Naive thymus-derived CD4-positive, alpha-beta T cell (primary cell): Measurements from ENCODE around the gene LMTK2. TPM values are rescaled to one million over a fixed set of nuclear protein-coding genes. Genes with fewer than 3 reads are reported as not detected.

Experiments
- ATAC-seq: fragments of 150-1000 bp; cut with Tn5 transposase; 2 replicates; pipeline ENCODE4 v1.10.0; 2021; ENCODE audit warnings: mild to moderate bottlenecking, moderate library complexity
- CTCF ChIA-PET: fragments of 350-600 bp; sonication (Branson Sonifier 250); formaldehyde crosslinking; loops from one replicate; lab custom pipeline; 2021; ENCODE audit warnings: antibody characterized with exemption; lab: Charles Lee
- POLR2A ChIA-PET: fragments of 350-600 bp; sonication (Branson Sonifier 250); formaldehyde crosslinking; loops from one replicate; lab custom pipeline; 2021; ENCODE audit warnings: antibody characterized with exemption, inconsistent platforms; lab: Charles Lee
- DNase-seq, 9 donors: peaks; one replicate each; pipeline versions ENCODE4 v3.0.0 to v3.0.0-alpha.2; 2020 to 2022; ENCODE audit warnings: mixed read lengths in 1 of 9
- H3K27ac ChIP-seq: one replicate; pipeline ENCODE4 v1.7.0; 2013; ENCODE audit warnings: mild to moderate bottlenecking, low read depth, low read length, moderate library complexity
- H3K27me3 ChIP-seq, 2 donors: one replicate each; pipeline ENCODE4 v1.7.0; 2013; ENCODE audit warnings: low read length in 2 of 2, mild to moderate bottlenecking in 2 of 2, moderate library complexity in 2 of 2; ENCODE audit not compliant: control insufficient read depth in 2 of 2, insufficient read depth in 2 of 2
- H3K36me3 ChIP-seq, 3 experiments: 1 replicate in 2 of 3; 2 replicates in 1 of 3; pipeline ENCODE4 v1.7.0; 2013; ENCODE audit warnings: low read length in 3 of 3, mild to moderate bottlenecking in 3 of 3, moderate library complexity in 1 of 3; ENCODE audit not compliant: insufficient read depth in 3 of 3, control insufficient read depth in 2 of 3
- H3K4me1 ChIP-seq, 2 donors: one replicate each; pipeline ENCODE4 v1.7.0; 2013; ENCODE audit warnings: low read length in 2 of 2, mild to moderate bottlenecking in 2 of 2, moderate library complexity in 1 of 2; ENCODE audit not compliant: control insufficient read depth in 2 of 2, insufficient read depth in 2 of 2
- H3K4me3 ChIP-seq: 2 replicates; pipeline ENCODE4 v1.7.0; 2013; ENCODE audit warnings: mild to moderate bottlenecking, low read length
- H3K9me3 ChIP-seq, 3 experiments: 1 replicate in 2 of 3; 2 replicates in 1 of 3; pipeline ENCODE4 v1.7.0; 2013; ENCODE audit warnings: low read length in 3 of 3; ENCODE audit not compliant: control insufficient read depth in 2 of 3
- H3K27ac Mint-ChIP-seq, 9 donors: one replicate each; pipeline ENCODE4 v1.8.0; 2020 to 2022; ENCODE audit warnings: mixed read lengths in 9 of 9, mild to moderate bottlenecking in 8 of 9, moderate library complexity in 5 of 9, inconsistent platforms in 2 of 9
- H3K27me3 Mint-ChIP-seq, 5 donors: one replicate each; pipeline ENCODE4 v1.8.0; 2021 to 2022; ENCODE audit warnings: mixed read lengths in 5 of 5, mild to moderate bottlenecking in 1 of 5
- H3K36me3 Mint-ChIP-seq, 5 donors: one replicate each; pipeline ENCODE4 v1.8.0; 2020 to 2022; ENCODE audit warnings: mixed read lengths in 5 of 5, mild to moderate bottlenecking in 3 of 5, inconsistent platforms in 1 of 5
- H3K4me1 Mint-ChIP-seq, 7 donors: one replicate each; pipeline ENCODE4 v1.8.0; 2020 to 2022; ENCODE audit warnings: mixed read lengths in 7 of 7, mild to moderate bottlenecking in 3 of 7, inconsistent platforms in 1 of 7
- H3K4me3 Mint-ChIP-seq, 10 donors: one replicate each; pipeline ENCODE4 v1.8.0; 2020 to 2022; ENCODE audit warnings: mild to moderate bottlenecking in 10 of 10, mixed read lengths in 10 of 10, moderate library complexity in 6 of 10, inconsistent platforms in 2 of 10
- H3K9me3 Mint-ChIP-seq, 11 donors: one replicate each; pipeline ENCODE4 v1.8.0; 2020 to 2022; ENCODE audit warnings: mixed read lengths in 11 of 11, mild to moderate bottlenecking in 4 of 11, inconsistent platforms in 1 of 11, moderate library complexity in 1 of 11
- intact Hi-C, 2 donors: fragments of 100-400 bp; cut with micrococcal nuclease; formaldehyde crosslinking; loops; one replicate each; pipeline ENCODE4 v1.15.1; 2023
- polyA plus RNA-seq, 2 donors: library from polyadenylated mRNA; unstranded; fragments of 300-500 nt; fragmentation: Illumina TruSeq; gene quantifications; one replicate each; pipeline ENCODE4 v1.2.3, GENCODE V29; 2021
- total RNA-seq, 6 experiments: library from RNA in 5 of 6; stranded (reverse) in 5 of 6; gene quantifications; 1 replicate in 5 of 6; 2 replicates in 1 of 6; pipeline ENCODE4 v1.2.3 and lab custom pipeline; 2021 to 2026

The LMTK2 gene
- total and polyA plus RNA-seq, 7 experiments from 2014 or later: 2.2 to 29.1 (median 18.1) TPM

- H3K36me3 ChIP-seq: peaks cover 0 to 56% (median 6%) of the 10 kb centered on the region in 3 experiments
- H3K4me1 Mint-ChIP-seq: peaks cover 0 to 2% (median 0%) of the 10 kb centered on the region in 7 donors
- ATAC-seq: no peak
Measured at GRCh38 chr7:98151884-98152283, 45.2 kb downstream of the LMTK2 start.

GRCh38 chr7:98156700-98157099, 50.0 kb downstream of the LMTK2 start:
- intact Hi-C loops: no loop called here
- Histone ChIP-seq H3K36me3 (peaks cover 0 to 56% (median 6%) of the 10 kb centered on the region in 3 experiments), H3K27me3 (no peaks in the 10 kb centered on the region), H3K9me3 (no peaks in the 10 kb centered on the region), H3K4me3 (no peak overlapping the region), H3K4me1 (no peaks in the 10 kb centered on the region), H3K27ac (no peak overlapping the region)
- no peaks in the 10 kb centered on the region for H3K27me3 Mint-ChIP-seq
- H3K36me3 Mint-ChIP-seq: peaks cover 19 to 54% (median 41%) of the 10 kb centered on the region in 5 donors
- DNase-seq (no peak), ATAC-seq (no peak)
- CTCF ChIA-PET: no interaction called here
- no peak overlapping the region for H3K4me3 Mint-ChIP-seq
- H3K4me1 Mint-ChIP-seq: peaks cover 0 to 2% (median 0%) of the 10 kb centered on the region in 7 donors
- no peak overlapping the region for H3K27ac Mint-ChIP-seq
- POLR2A ChIA-PET: no interaction called here
- H3K9me3 Mint-ChIP-seq: peaks cover 0 to 4% (median 0%) of the 10 kb centered on the region in 11 donors

More at GRCh38 chr7:98151884-98152283, 45.2 kb downstream of the LMTK2 start:
- Mint-ChIP-seq H3K9me3 (peaks cover 0 to 5% (median 0%) of the 10 kb centered on the region in 11 donors), H3K4me3 (no peak overlapping the region), H3K27ac (peak overlapping the region in 1 of 9 donors; percentile 22), H3K36me3 (peaks cover 19 to 74% (median 46%) of the 10 kb centered on the region in 5 donors), H3K27me3 (no peaks in the 10 kb centered on the region)
- ChIA-PET CTCF (no interaction called here), POLR2A (no interaction called here)
- intact Hi-C loops: no loop called here
- H3K4me1 ChIP-seq: no peaks in the 10 kb centered on the region
- no peak for DNase-seq
- H3K27ac ChIP-seq: no peak overlapping the region
- no peaks in the 10 kb centered on the region for H3K9me3 ChIP-seq
- no peaks in the 10 kb centered on the region for H3K27me3 ChIP-seq
- no peak overlapping the region for H3K4me3 ChIP-seq

GRCh38 chr7:98157761-98158160, 51.1 kb downstream of the LMTK2 start:
- H3K4me3 Mint-ChIP-seq: no peak overlapping the region
- ATAC-seq (no peak), DNase-seq (no peak)
- H3K9me3 ChIP-seq: no peaks in the 10 kb centered on the region
- peaks cover 0 to 4% (median 0%) of the 10 kb centered on the region in 11 donors for H3K9me3 Mint-ChIP-seq
- peaks cover 0 to 47% (median 5%) of the 10 kb centered on the region in 3 experiments for H3K36me3 ChIP-seq
- H3K4me1 ChIP-seq: no peaks in the 10 kb centered on the region
- CTCF ChIA-PET: no interaction called here
- no peaks in the 10 kb centered on the region for H3K27me3 Mint-ChIP-seq
- POLR2A ChIA-PET: no interaction called here
- intact Hi-C loops: no loop called here
- H3K4me1 Mint-ChIP-seq: peaks cover 0 to 4% (median 0%) of the 10 kb centered on the region in 7 donors
- no peaks in the 10 kb centered on the region for H3K27me3 ChIP-seq
- no peak overlapping the region for H3K4me3 ChIP-seq
- H3K27ac Mint-ChIP-seq: no peak overlapping the region
- H3K27ac ChIP-seq: no peak overlapping the region
- H3K36me3 Mint-ChIP-seq: peaks cover 15 to 49% (median 32%) of the 10 kb centered on the region in 5 donors

GRCh38 chr7:98162758-98163157, 56.1 kb downstream of the LMTK2 start:
- Mint-ChIP-seq H3K27ac (peak overlapping the region in 3 of 9 donors; percentile 6 to 66 (median 43)), H3K9me3 (no peaks in the 10 kb centered on the region), H3K27me3 (no peaks in the 10 kb centered on the region), H3K36me3 (peaks cover 0 to 16% (median 5%) of the 10 kb centered on the region in 5 donors), H3K4me1 (peaks cover 0 to 19% (median 16%) of the 10 kb centered on the region in 7 donors), H3K4me3 (no peak overlapping the region)
- Histone ChIP-seq H3K27ac (no peak overlapping the region), H3K4me3 (no peak overlapping the region), H3K27me3 (no peaks in the 10 kb centered on the region), H3K9me3 (no peaks in the 10 kb centered on the region), H3K4me1 (no peaks in the 10 kb centered on the region), H3K36me3 (peaks cover 0 to 14% (median 0%) of the 10 kb centered on the region in 3 experiments)
- ChIA-PET CTCF (interaction anchor here (0.6 to 0.7 kb wide), 2 partner anchors 14 to 86 kb away, joined by 3 read pairs; no protein-coding TSS in a partner anchor), POLR2A (no interaction called here)
- ATAC-seq (peak; percentile 47), DNase-seq (no peak)
- intact Hi-C loops: loop anchor here in 1 of 2 donors (10.0 kb wide), 1 partner anchor 1048 kb away; the partner anchor contains the start of gene SDHAF3

- H3K36me3 ChIP-seq: peaks cover 0 to 9% (median 0%) of the 10 kb centered on the region in 3 experiments
- H3K9me3 ChIP-seq: no peaks in the 10 kb centered on the region
- Mint-ChIP-seq H3K27ac (peak overlapping the region in 1 of 9 donors; percentile 66), H3K9me3 (no peaks in the 10 kb centered on the region), H3K27me3 (no peaks in the 10 kb centered on the region), H3K36me3 (peaks cover 0 to 16% (median 4%) of the 10 kb centered on the region in 5 donors), H3K4me3 (no peak overlapping the region), H3K4me1 (peaks cover 2 to 23% (median 18%) of the 10 kb centered on the region in 7 donors)
- ChIA-PET CTCF (interaction anchor here (0.6 to 6.4 kb wide), 2 partner anchors 86 to 141 kb away, joined by 3 to 85 read pairs; no protein-coding TSS in a partner anchor), POLR2A (no interaction called here)
- DNase-seq (no peak), ATAC-seq (no peak)
- intact Hi-C loops: loop anchor here in 1 of 2 donors (10.0 kb wide), 1 partner anchor 1048 kb away; the partner anchor contains the start of gene SDHAF3
- no peak overlapping the region for H3K27ac ChIP-seq
- H3K4me1 ChIP-seq: no peaks in the 10 kb centered on the region
- H3K27me3 ChIP-seq: no peaks in the 10 kb centered on the region
- H3K4me3 ChIP-seq: no peak overlapping the region
Measured at GRCh38 chr7:98163269-98163668, 56.6 kb downstream of the LMTK2 start.

- Histone ChIP-seq H3K4me3 (no peak overlapping the region), H3K27me3 (no peaks in the 10 kb centered on the region), H3K9me3 (no peaks in the 10 kb centered on the region), H3K36me3 (peaks cover 0 to 9% (median 0%) of the 10 kb centered on the region in 3 experiments), H3K4me1 (no peaks in the 10 kb centered on the region), H3K27ac (no peak overlapping the region)
- ATAC-seq (no peak), DNase-seq (no peak)
- Mint-ChIP-seq H3K36me3 (peaks cover 0 to 16% (median 4%) of the 10 kb centered on the region in 5 donors), H3K27ac (peak overlapping the region in 1 of 9 donors; percentile 79), H3K4me1 (peaks cover 5 to 26% (median 22%) of the 10 kb centered on the region in 7 donors), H3K9me3 (no peaks in the 10 kb centered on the region), H3K4me3 (no peak overlapping the region), H3K27me3 (no peaks in the 10 kb centered on the region)
- intact Hi-C loops: loop anchor here in 1 of 2 donors (10.0 kb wide), 1 partner anchor 1049 kb away; the partner anchor contains the start of gene SDHAF3
- ChIA-PET POLR2A (no interaction called here), CTCF (interaction anchor here (6.4 kb wide), 1 partner anchor 142 kb away, joined by 85 read pairs; no protein-coding TSS in a partner anchor)
Measured at GRCh38 chr7:98163704-98164494, 57.2 kb downstream of the LMTK2 start.
